GM21360 (cell line): Measurements from ENCODE around the gene GRHPR.
A peak's percentile ranks its signal among the peaks of the same experiment; 100 is the strongest.
"Not testable (repeated sequence)": the region's sequence is repeated elsewhere in the genome, so short reads cannot be mapped to it uniquely, and the experiment has no call there.

ENCODE experiments used
- ATAC-seq: cut with Tn5 transposase; IDR thresholded peaks from one replicate; pipeline ENCODE4 v1.9.1; 2021; ENCODE audit warnings: mild to moderate bottlenecking, moderate library complexity; ENCODE audit not compliant: unreplicated experiment

The GRHPR gene

DNA sequence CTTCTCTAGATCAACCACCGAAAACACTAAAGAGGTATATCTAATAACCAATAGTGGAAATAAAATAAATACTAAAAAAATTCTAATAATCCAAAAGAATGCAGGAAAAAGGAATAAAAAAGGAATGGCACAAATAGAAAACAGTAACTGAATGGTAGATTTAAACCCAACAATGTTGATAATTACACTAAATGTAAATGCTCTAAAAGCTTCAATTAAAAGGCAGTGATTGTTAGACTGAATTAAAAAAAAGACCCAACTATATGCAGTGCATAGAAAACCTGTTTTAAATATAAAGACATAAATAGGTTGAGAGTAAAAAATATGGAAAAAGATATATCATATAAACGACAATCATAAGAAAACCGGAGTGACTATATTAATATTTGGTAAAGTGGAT is 51.9 kb downstream of the GRHPR start:
- ATAC-seq: no peak

DNA sequence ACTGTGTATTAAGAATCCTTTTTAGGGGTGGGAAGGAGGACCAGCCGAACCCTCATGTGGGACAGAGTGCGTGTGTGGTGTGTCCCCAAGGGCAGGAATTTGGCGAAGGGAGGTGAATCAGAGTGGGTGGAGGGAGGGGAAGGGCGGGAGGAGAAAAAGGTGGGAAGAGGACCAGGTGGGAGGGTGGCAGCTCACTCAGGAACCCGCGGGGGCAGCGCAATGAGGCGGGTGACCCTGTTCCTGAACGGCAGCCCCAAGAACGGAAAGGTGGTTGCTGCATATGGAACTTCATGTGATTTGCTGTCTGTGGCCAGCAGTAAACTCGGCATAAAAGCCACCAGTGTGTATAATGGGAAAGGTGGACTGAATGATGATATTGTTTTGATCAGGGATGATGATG is 54.4 kb downstream of the GRHPR start:
- no peak for ATAC-seq

DNA sequence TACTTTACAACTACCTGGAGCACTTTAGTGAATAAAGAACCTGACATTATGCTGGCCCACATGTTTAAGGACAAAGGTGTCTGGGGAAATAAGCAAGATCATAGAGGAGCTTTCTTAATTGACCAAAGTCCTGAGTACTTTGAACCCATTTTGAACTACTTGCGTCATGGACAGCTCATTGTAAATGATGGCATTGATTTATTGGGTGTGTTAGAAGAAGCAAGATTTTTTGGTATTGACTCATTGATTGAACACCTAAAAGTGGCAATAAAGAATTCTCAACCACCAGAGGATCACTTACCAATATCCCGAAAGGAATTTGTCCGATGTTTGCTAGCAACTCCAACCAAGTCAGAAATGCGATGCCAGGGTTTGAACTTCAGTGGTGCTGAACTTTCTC is 54.9 kb downstream of the GRHPR start:
- not testable (repeated sequence) for ATAC-seq

DNA sequence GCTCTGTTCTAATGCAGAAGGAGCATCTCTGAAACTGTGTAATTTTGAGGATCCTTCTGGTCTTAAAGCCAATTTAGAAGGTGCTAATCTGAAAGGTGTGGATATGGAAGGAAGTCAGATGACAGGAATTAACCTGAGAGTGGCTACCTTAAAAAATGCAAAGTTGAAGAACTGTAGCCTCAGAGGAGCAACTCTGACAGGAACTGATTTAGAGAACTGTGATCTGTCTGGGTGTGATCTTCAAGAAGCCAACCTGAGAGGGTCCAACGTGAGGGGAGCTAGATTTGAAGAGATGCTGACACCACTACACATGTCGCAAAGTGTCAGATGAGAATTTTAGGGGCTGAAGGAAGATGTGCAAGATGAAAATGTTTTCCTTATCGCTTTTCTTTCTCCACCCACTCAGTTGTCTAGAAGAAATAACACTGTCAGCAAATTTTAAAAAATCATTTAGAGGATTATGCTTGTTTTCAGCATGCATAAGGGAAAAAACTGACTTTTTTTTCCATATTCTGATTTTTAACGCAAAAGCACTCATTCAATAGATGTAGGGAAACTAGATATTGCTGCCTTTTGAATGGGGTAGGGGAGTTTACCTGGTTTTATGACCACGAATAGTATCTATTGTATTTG is 55.6 kb downstream of the GRHPR start:
- not testable (repeated sequence) for ATAC-seq

DNA sequence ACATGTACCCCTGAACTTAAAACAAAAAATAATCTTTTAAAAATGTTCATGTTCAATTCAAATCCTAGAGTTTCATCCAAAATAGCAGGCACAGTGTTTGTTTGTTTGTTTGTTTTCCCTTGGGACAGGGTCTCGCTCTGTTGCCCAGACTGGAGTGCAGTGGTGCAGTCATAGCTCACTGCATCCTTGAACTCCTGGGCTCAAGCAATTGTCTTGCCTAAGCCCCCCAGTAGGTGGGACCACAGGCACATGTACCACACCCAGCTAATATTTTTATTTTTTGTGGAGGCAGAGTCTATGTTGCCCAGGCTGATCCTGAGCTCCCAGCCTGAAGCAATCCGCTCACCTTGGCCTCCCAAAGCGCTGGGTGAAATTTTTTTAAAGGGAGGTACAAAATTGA is 58.3 kb downstream of the GRHPR start:
- no peak for ATAC-seq

DNA sequence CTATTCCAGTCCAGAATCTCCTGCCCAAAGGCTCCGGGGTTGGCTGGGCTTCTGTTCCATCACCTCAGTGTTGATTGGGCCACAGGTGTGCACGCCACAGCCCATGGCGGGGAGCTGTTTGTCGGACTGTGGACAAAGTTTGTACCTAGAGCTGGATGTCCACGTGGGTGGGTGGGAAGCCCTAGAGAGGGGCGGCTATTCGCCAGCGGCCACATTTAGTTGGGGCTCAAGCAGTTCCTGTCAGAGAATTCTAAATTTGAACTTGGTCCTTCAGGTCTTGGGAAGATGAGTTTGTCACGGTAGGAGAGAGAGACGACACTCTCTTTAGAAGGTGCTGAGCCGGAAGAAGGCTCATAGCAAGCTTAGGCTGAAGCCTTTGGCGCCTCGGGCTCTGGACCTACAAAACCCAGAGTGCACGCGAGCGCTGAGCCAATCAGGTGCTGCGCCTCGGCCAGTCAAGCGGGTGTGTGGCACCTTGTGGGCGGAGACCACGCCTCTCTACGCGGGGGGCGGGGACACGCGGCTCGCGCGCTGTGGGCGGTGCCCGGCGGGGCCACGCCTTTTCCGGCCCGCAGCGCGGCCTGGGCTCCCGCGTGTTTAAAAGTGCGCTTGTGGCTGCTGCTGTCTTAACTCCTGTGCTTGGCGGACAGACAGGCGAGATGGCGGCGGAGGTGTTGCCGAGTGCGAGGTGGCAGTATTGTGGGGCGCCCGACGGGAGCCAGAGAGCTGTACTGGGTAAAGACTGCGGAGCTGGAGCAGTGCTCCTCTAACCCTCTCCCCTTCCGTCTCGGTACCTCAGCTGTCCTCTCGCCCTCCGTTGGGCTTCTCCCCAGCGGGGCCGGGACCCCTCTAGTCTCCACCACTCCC is 63.1 kb downstream of the GRHPR start, which contains the start of gene POLR1E:
Gene POLR1E, plus strand, starts transcription at position 560 of the 867 bp plus-strand sequence. Its CDS starts 100 bp downstream, at position 660.
- ATAC-seq: peak; percentile 91

DNA sequence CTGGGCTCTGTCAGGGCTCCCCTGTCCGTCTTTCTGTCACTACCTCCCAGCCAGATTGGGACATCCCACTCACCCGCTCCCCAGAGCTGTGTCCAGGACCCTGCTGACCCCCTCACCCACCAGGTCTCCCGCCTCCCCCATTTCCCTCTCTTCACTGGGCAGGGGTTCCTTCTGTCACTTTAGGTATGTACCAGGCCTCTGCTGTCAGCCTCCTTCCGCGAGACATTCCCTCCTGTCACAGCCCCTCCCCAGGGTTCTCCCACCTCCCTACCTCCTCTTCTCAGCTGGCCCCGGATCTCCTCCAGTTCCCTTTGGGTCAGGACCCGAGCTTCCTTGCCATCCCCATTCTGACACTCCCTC is 63.7 kb downstream of the GRHPR start:
- ATAC-seq: no peak
